GM19372 (cell line): ENCODE measurements around the gene LRRC26.

Experiments used
- ATAC-seq: cut with Tn5 transposase; IDR thresholded peaks from one replicate; pipeline ENCODE4 v1.9.1; 2021; ENCODE audit warnings: mild to moderate bottlenecking, low read depth, moderate library complexity; ENCODE audit not compliant: unreplicated experiment

LRRC26 gene

GRCh38 chr9:137157618-137158415 is 12.0 kb downstream of the LRRC26 start:
- ATAC-seq = no peak

GRCh38 chr9:137156567-137157375 is 13.1 kb downstream of the LRRC26 start:
- ATAC-seq = no peak

GRCh38 chr9:137152844-137153405 is 16.9 kb downstream of the LRRC26 start:
- no peak for ATAC-seq

GRCh38 chr9:137150617-137151457 is 19.0 kb downstream of the LRRC26 start:
- ATAC-seq = peak; percentile 51

GRCh38 chr9:137149942-137150616 is 19.8 kb downstream of the LRRC26 start:
- ATAC-seq = peak; percentile 7

- no peak for ATAC-seq
These were observed 20.5 kb downstream of the LRRC26 start for GRCh38 chr9:137149363-137149762.

- ATAC-seq = no peak
These were observed 21.2 kb downstream of the LRRC26 start for GRCh38 chr9:137148661-137149060.

- ATAC-seq = no peak
These were observed 21.6 kb downstream of the LRRC26 start for GRCh38 chr9:137148242-137148641.

- no peak for ATAC-seq
These were observed 22.1 kb downstream of the LRRC26 start for GRCh38 chr9:137147793-137148160.

- no peak for ATAC-seq
These were observed 22.6 kb downstream of the LRRC26 start for GRCh38 chr9:137147091-137147792.

- ATAC-seq = no peak
These were observed 23.3 kb downstream of the LRRC26 start for GRCh38 chr9:137146527-137146918.

- no peak for ATAC-seq
These were observed 23.9 kb downstream of the LRRC26 start for GRCh38 chr9:137145731-137146526.

GRCh38 chr9:137143459-137143858 is 26.4 kb downstream of the LRRC26 start:
- no peak for ATAC-seq

- ATAC-seq = no peak
These were observed 27.6 kb downstream of the LRRC26 start for GRCh38 chr9:137141976-137142936.

- no peak for ATAC-seq
These were observed 28.6 kb downstream of the LRRC26 start for GRCh38 chr9:137141050-137141810.

- no peak for ATAC-seq
These were observed 29.5 kb downstream of the LRRC26 start for GRCh38 chr9:137140151-137141012.
